Stimulated activated CD4-positive, alpha-beta T cell treated with anti-CD3 and anti-CD28 coated beads, Interleukin-12 subunit alpha, Interleukin-12 subunit beta, amount 100 ng/mL, for 48 hours (primary cell): ENCODE results near the gene TCIRG1.

Experiments used
- DNase-seq, 3 donors: peaks; one replicate each; pipeline ENCODE4 v3.0.0-alpha.2; 2020; ENCODE audit warnings: low read depth in 2 of 3, low spot score in 1 of 3

Gene TCIRG1

GRCh38 chr11:68050371-68050841 lies 11.6 kb downstream of the TCIRG1 start:
- no peak for DNase-seq

GRCh38 chr11:68051191-68052136 lies 12.6 kb downstream of the TCIRG1 start:
- no peak for DNase-seq

GRCh38 chr11:68052137-68052873 lies 13.5 kb downstream of the TCIRG1 start:
- no peak for DNase-seq

GRCh38 chr11:68053117-68053516 lies 14.3 kb downstream of the TCIRG1 start:
- no peak for DNase-seq

GRCh38 chr11:68053981-68054812 lies 15.4 kb downstream of the TCIRG1 start:
- no peak for DNase-seq

GRCh38 chr11:68056317-68057285 lies 17.8 kb downstream of the TCIRG1 start:
- DNase-seq, result no peak

- DNase-seq, result no peak
Observed at GRCh38 chr11:68057807-68058206, 19.0 kb downstream of the TCIRG1 start.

GRCh38 chr11:68061508-68061907 lies 22.7 kb downstream of the TCIRG1 start:
- DNase-seq, result no peak

GRCh38 chr11:68064926-68065325 lies 26.1 kb downstream of the TCIRG1 start:
- no peak for DNase-seq

GRCh38 chr11:68065841-68066240 lies 27.0 kb downstream of the TCIRG1 start:
- no peak for DNase-seq

- no peak for DNase-seq
Observed at GRCh38 chr11:68066742-68067141, 27.9 kb downstream of the TCIRG1 start.

- no peak for DNase-seq
Observed at GRCh38 chr11:68067991-68068390, 29.2 kb downstream of the TCIRG1 start.

GRCh38 chr11:68071281-68072048 lies 32.6 kb downstream of the TCIRG1 start:
- DNase-seq, result no peak

GRCh38 chr11:68074584-68075352 lies 35.9 kb downstream of the TCIRG1 start:
- DNase-seq, result no peak

GRCh38 chr11:68076371-68077042 lies 37.7 kb downstream of the TCIRG1 start:
- no peak for DNase-seq

- DNase-seq, result no peak
Observed at GRCh38 chr11:68077617-68078582, 39.1 kb downstream of the TCIRG1 start.

GRCh38 chr11:68080860-68081259 lies 42.0 kb downstream of the TCIRG1 start:
- DNase-seq, result no peak
